Fibroblast of skin of left biceps (primary cell): ENCODE measurements around the gene PCDHGB5.

Experiments
- DNase-seq, 2 experiments: peaks; one replicate each; pipeline ENCODE4 v3.0.0-alpha.2; 2013; ENCODE audit warnings: low read depth in 2 of 2

Gene PCDHGB5

DNA sequence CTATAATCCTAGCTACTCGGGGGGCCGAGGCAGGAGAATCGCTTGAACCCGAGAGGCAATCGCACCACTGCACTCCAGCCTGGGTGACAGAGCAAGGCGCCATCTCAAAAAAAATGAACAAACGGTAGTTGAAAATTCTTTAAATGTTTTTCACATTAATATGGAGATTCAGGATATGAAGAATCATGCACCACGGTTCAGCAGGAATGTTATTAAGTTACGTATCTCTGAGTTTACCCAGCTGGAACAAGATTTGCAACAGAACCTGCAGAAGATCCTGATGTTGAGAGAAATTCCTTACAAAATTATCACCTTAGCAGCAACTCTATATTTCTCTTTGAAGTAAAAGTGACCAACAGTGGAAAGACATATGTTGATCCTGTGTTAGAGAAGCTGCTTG lies 42.6 kb downstream of the PCDHGB5 start:
- no peak for DNase-seq

DNA sequence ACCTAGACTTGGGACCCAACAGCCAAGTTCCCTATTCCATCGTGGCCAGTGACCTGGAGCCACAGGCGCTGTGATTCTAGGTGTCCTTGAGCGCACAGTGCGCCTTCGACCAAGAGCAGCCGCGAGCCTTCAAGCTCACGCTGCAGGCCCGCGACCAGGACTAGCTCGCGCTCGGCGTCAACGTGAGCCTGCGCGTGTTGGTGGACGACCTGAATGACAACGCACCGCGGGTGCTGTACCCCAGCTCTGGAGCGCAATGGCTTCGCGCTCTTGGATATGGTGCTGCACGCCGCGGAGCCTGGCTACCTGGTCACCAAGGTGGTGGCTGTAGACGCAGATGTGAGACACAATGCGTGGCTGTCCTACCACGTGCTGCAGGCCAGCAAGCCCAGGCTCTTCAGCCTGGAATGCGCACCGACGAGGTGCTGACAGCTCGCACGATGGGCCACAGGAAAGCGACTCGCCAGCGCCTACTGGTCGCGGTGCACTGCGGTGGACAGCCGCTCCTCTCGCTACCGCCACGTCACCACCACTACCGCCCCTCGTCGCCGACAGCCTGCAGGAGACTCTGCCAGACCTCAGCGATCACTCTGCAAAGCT lies 43.9 kb downstream of the PCDHGB5 start:
- no peak for DNase-seq
